Duodenal mucosa (tissue), 2 donors: ENCODE data around the gene VEPH1.

Source experiments
- H3K27ac ChIP-seq: one replicate; pipeline ENCODE4 v1.7.0; 2013; ENCODE audit warnings: low read depth, low read length
- H3K27me3 ChIP-seq, 2 donors: one replicate each; pipeline ENCODE4 v1.7.0; 2013; ENCODE audit warnings: low read length in 2 of 2, control low read depth in 1 of 2; ENCODE audit not compliant: insufficient read depth in 2 of 2, control insufficient read depth in 1 of 2
- H3K36me3 ChIP-seq, 2 donors: one replicate each; pipeline ENCODE4 v1.7.0; 2013; ENCODE audit warnings: low read length in 2 of 2, control low read depth in 1 of 2; ENCODE audit not compliant: insufficient read depth in 2 of 2, control insufficient read depth in 1 of 2
- H3K4me1 ChIP-seq, 2 donors: one replicate each; pipeline ENCODE4 v1.7.0; 2013; ENCODE audit warnings: low read length in 2 of 2, control low read depth in 1 of 2; ENCODE audit not compliant: insufficient read depth in 2 of 2, control insufficient read depth in 1 of 2
- H3K4me3 ChIP-seq, 2 donors: one replicate each; pipeline ENCODE4 v1.7.0; 2013; ENCODE audit warnings: low read length in 2 of 2, low read depth in 1 of 2
- H3K9ac ChIP-seq, 2 donors: one replicate each; pipeline ENCODE4 v1.7.0; 2013; ENCODE audit warnings: low read length in 2 of 2, low read depth in 1 of 2
- H3K9me3 ChIP-seq, 2 donors: one replicate each; pipeline ENCODE4 v1.7.0; 2013; ENCODE audit warnings: low read length in 2 of 2, control low read depth in 1 of 2; ENCODE audit not compliant: control insufficient read depth in 1 of 2

The VEPH1 gene

DNA sequence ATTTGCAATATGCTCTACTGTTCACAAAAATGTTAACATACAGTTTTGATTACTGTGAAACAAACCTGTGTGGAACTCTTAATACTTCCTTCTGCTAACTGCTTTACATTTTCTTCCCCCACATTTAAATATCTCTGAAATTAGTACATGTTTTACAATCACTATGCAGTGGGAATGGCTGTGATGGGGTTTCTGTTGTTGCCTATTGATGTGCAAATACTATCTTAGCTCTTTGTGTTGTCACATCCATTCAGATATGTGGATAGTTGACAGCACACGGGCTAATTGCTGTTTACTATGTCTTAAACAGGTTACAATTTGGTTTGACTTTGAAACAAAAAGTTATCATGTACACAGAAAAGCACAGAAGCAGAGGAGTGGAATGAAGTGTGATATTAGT, 247.4 kb downstream of the VEPH1 start:
- no peak overlapping the region for H3K27ac ChIP-seq

DNA sequence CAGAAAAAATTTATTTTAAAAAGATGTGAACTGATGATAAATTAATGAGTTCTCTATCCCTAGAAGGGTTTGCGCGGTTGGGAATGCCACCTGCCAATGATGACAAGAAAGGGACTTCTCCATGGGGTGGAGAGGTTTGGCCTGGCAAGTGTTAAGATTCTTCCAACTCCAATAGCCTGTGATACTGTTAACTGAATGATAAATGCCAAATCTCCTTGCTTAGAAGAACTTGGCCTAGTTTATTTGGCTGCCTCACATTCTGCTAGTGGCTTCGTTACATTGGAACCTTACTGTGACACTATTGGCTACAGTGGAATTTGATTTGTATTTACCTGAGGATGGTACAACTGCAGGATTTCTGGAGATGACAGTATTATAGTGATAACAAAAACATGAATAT, 251.5 kb downstream of the VEPH1 start:
- Histone ChIP-seq H3K36me3 (no peaks in the 10 kb centered on the region), H3K27ac (no peak overlapping the region), H3K9ac (no peak overlapping the region), H3K9me3 (no peaks in the 10 kb centered on the region), H3K4me1 (no peaks in the 10 kb centered on the region), H3K27me3 (no peaks in the 10 kb centered on the region), H3K4me3 (no peak overlapping the region)

More for the DNA sequence above, 247.4 kb downstream of the VEPH1 start:
- no peaks in the 10 kb centered on the region for H3K36me3 ChIP-seq
- H3K9me3 ChIP-seq, result no peaks in the 10 kb centered on the region
- no peaks in the 10 kb centered on the region for H3K27me3 ChIP-seq
- no peak overlapping the region for H3K9ac ChIP-seq
- H3K4me1 ChIP-seq, result no peaks in the 10 kb centered on the region
- no peak overlapping the region for H3K4me3 ChIP-seq

DNA sequence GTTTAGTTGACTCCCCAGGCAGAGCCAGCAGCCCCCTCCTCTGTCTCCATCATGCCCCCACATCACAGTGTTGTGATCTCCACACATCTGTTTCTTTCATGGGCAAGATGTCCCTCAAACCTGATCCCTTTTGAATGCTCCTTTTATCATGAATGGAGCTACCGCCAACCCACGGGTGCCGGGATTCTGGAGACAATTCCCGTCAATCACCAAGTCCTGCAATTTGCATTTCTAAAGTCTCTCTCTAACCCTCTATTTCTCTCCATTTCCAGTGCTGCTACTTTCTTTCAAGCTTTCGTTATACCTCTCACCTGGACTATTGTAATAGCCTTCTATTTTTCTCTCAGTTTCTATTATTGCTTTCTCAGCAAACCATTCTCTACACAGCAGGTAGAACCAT, 253.6 kb downstream of the VEPH1 start:
- Histone ChIP-seq H3K9me3 (no peaks in the 10 kb centered on the region), H3K4me3 (no peak overlapping the region), H3K27ac (no peak overlapping the region), H3K4me1 (no peaks in the 10 kb centered on the region), H3K27me3 (no peaks in the 10 kb centered on the region), H3K36me3 (no peaks in the 10 kb centered on the region), H3K9ac (no peak overlapping the region)

DNA sequence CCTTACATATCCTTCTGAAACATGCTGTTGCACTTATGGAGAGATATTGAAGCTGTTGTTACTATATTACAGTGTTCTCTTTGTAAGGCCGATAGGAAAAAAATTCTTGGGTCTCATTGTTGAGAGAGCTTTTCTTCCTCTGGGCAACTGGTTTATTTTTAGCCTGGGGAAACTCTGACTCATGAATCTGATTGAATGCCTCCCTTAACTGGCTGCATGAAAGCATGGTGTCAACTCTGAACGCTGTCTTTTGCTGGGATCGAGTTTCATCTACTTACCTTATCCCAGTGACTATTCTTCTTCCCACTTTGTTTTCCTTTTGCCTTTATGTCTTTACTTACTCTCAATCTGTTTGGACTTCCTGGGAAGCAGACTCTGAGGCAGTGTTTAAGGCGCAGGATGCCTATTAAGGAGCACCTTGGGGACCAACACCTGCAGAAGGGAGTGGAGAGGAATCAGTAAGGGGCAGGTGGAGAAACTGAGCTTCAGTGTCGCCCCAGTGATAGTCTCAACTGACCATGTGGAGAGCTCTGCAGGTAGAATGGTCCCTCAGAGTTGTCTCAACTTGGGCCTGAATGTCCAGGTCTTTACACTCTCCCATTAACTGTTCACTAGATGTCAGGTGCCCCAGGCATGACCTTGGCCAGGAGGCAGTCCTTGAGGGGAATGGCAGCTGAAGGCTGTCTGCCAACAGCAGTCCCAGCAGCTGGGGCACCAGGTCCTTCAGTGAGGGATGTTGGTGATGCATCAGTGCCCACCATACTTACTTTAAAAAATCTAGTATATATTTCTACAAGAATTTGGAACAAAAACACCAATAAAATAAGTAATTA, 254.4 kb downstream of the VEPH1 start:
- H3K9me3 ChIP-seq, result no peaks in the 10 kb centered on the region
- H3K36me3 ChIP-seq, result no peaks in the 10 kb centered on the region
- no peak overlapping the region for H3K4me3 ChIP-seq
- no peak overlapping the region for H3K9ac ChIP-seq
- H3K4me1 ChIP-seq, result no peaks in the 10 kb centered on the region
- no peak overlapping the region for H3K27ac ChIP-seq
- H3K27me3 ChIP-seq, result no peaks in the 10 kb centered on the region

DNA sequence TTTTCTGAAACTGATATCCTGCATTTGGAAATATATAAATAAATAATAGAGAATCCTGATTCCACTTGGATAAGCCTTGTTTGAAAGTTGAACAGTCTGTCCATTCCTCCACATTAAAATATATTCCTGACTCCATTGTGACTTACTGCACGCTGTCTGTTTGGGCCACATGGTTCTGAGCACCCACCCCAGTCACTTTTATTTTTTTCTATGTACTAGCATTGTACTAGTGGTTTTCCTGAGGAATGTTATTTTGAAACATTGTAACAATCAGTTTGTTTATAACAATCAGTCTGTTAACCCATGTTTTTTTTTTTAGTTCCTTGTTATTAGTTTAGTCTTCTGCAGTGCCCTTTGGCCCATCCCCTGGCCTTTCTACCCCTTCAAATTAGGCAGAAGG, 255.8 kb downstream of the VEPH1 start:
- Histone ChIP-seq H3K36me3 (no peaks in the 10 kb centered on the region), H3K9me3 (no peaks in the 10 kb centered on the region), H3K4me3 (no peak overlapping the region), H3K9ac (no peak overlapping the region), H3K4me1 (no peaks in the 10 kb centered on the region), H3K27ac (no peak overlapping the region), H3K27me3 (no peaks in the 10 kb centered on the region)

DNA sequence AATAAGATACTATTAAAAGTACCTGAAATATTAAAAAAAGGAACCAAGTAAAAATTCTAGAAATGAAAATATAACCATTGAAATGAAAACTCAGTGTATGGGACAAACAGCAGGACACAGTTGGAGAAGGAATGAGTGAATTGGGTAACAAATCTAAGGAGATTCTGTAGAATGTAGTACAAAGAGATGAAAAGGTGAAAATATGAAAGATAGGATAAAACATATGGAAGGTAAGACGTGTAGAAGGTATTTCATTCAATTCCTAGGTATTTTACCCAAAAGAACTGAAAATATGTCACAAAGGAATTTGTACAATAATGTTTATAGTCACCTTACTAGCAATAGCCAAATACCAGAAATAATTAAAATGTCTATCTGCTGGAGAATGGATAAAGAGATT, 260.4 kb downstream of the VEPH1 start:
- Histone ChIP-seq H3K4me3 (no peak overlapping the region), H3K27me3 (no peaks in the 10 kb centered on the region)

DNA sequence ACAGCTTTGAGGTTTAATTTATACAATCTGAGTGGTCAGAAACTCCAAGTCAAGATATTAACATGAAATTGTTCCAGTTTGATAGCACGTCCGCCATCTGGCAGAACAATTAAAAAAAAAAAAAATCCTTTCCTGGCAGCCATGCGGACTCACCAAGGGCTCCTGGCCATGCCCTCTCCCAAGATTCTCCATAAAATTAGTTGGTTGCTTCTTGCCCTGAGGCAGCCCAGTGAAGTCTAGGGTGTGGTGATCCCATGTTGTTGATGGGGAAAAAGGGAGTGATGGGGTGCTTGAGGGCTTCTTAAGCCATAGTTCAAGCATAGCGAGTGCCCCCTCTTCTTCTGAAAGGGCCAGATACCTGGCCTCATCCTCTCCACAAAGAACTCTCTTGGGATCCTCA, 261.6 kb downstream of the VEPH1 start:
- H3K4me1 ChIP-seq, result no peaks in the 10 kb centered on the region
- no peak overlapping the region for H3K27ac ChIP-seq
- no peaks in the 10 kb centered on the region for H3K9me3 ChIP-seq
- no peak overlapping the region for H3K9ac ChIP-seq
- H3K27me3 ChIP-seq, result no peaks in the 10 kb centered on the region
- H3K4me3 ChIP-seq, result no peak overlapping the region
- no peaks in the 10 kb centered on the region for H3K36me3 ChIP-seq

More for the DNA sequence above, 260.4 kb downstream of the VEPH1 start:
- no peak overlapping the region for H3K9ac ChIP-seq
- H3K27ac ChIP-seq, result no peak overlapping the region
- no peaks in the 10 kb centered on the region for H3K4me1 ChIP-seq
- H3K9me3 ChIP-seq, result no peaks in the 10 kb centered on the region
- no peaks in the 10 kb centered on the region for H3K36me3 ChIP-seq

DNA sequence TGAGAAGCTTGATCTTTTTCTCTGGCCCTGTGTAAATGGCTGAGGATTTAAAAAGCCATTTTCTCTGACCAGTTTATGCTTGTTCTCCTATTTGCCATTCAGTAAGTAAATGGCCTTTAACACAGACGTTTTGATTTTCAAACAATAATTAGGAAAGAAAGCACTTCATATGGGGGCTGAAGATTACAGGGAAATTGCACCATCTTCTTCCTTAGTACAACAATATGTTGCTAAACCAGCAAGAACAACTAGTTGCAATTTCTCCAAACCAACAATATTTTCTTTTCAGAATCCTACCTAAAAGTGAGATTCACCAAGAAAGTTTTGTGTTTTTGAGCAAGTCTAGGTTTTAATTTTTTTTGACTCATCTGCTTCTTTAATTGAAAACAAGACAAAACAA, 262.8 kb downstream of the VEPH1 start:
- H3K4me1 ChIP-seq, result no peaks in the 10 kb centered on the region
- H3K4me3 ChIP-seq, result no peak overlapping the region
- H3K9me3 ChIP-seq, result no peaks in the 10 kb centered on the region
- no peak overlapping the region for H3K9ac ChIP-seq
- no peaks in the 10 kb centered on the region for H3K36me3 ChIP-seq
- H3K27me3 ChIP-seq, result no peaks in the 10 kb centered on the region
- no peak overlapping the region for H3K27ac ChIP-seq

DNA sequence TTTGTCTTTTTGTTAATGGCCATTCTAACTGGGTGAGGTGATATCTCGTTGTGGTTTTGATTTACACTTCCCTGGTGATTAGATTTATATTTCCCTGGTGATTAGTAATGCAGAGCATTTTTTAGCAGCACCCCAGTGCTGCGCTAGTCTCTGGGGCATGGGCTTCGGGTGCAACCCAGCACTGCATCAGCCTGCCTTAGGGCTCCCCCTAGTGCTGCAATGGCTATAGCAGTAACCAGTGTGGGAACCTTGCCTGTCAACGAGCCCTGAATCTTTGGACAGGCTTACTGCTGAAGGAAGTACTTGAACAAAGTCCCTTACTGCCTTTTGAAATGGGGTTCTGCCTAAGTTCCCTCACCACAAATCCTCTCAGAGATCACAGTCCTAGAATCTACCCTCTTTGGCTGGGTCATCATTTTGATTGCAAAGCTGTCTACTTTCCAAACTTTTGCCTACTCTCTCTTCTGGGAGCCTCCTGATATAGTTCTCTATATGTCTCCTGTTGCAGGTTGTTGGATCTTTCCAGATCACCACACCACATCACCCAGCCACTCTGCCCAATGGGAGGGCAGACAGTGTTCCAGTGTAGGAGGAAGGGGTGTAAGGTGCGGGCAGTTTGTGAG, 264.0 kb downstream of the VEPH1 start:
- no peak overlapping the region for H3K27ac ChIP-seq
- H3K36me3 ChIP-seq, result no peaks in the 10 kb centered on the region

DNA sequence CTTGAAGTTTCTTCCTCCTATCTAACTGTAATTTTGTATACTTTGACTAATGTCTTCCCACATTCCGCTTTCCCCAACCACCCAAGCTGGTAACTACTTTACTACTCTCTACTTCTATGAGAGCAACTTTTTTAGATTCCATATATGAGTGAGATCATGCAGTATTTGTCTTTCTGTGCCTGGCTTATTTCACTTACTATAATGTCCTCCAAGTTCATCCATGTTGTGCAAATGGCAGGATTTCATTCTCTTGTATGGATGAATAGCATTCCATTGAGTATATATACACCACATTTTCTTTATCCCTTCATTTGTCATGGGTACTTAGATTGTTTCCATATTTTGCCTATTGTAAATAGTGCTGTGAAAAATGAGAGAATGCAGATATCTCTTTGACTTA, 264.8 kb downstream of the VEPH1 start:
- H3K9ac ChIP-seq, result no peak overlapping the region
- H3K4me3 ChIP-seq, result no peak overlapping the region
- H3K4me1 ChIP-seq, result no peaks in the 10 kb centered on the region
- H3K9me3 ChIP-seq, result no peaks in the 10 kb centered on the region
- no peaks in the 10 kb centered on the region for H3K36me3 ChIP-seq
- H3K27me3 ChIP-seq, result no peaks in the 10 kb centered on the region
- no peak overlapping the region for H3K27ac ChIP-seq

More for the DNA sequence above, 264.0 kb downstream of the VEPH1 start:
- H3K27me3 ChIP-seq, result no peaks in the 10 kb centered on the region
- no peaks in the 10 kb centered on the region for H3K9me3 ChIP-seq
- H3K4me1 ChIP-seq, result no peaks in the 10 kb centered on the region
- H3K4me3 ChIP-seq, result no peak overlapping the region
- no peak overlapping the region for H3K9ac ChIP-seq
